ENCODE data around the gene HJV.

The HJV gene

DNA sequence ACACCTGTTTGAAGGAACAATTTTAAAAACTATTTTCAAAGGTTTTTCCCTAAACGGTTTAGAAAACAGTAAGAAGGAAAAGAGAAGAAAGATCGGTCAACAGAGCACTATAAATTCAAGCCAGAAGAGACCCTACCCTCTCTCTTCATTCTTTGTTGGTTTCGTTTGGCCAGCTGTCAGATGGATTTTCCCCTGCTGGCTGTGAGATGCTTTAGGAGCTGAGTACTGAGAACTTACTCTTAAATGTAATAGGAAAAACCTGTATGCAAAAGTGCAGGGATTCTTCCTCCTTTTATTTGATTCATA is 23.9 kb downstream of the HJV start:
- TF ChIP-seq FOXP2 (optimal IDR thresholded peaks at IDR 0.05; ENCODE audit: borderline replicate concordance, extremely low read depth, extremely low read length, insufficient read depth), result no peak
- no peak for TF ChIP-seq REST (IDR thresholded peaks at IDR 0.05; ENCODE audit: insufficient read depth in 1 of 2, low read depth in 2 of 2, low read length in 2 of 2)
- no peak for TF ChIP-seq TAF1 (IDR thresholded peaks at IDR 0.05; ENCODE audit: borderline replicate concordance, insufficient read depth, low read length)
- no peak for TF ChIP-seq POLR2AphosphoS5 (IDR thresholded peaks at IDR 0.05; ENCODE audit: low read depth, low read length)

DNA sequence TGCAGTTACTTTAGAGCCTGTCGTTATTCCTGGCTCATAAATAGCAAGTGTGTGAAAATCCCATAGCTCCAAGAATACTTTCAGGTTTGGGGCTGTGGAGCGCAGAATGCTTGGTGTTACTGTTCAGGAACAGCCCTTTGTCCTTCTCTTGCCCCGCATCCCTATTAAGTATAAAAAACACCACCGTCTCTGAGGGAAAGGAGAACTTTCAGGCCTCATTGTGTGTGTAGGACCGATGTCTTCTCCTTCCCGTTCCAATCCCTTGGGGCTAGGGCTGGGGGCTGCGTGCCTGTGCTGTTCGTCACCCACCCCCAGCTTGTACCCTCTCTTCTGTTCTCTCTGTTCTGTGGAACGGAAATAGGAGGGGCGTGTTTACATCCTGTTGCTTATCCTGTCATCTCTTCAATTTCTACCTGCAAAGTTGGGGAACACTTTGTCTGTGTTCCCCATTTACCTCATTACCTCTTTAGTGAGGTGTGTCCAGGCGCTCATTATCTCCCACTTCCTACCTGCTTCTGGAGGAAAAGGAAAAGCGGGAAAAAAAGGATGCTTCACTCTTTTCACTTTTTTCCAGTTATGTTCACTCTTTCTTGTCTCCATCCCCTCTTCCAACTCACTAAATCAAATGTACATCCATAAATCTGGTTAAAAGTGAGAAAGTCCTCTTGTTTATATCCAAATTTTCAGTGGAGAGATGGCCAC is 24.4 kb downstream of the HJV start:
- TF ChIP-seq TAF1 (IDR thresholded peaks at IDR 0.05; ENCODE audit: borderline replicate concordance, insufficient read depth, low read length) (no peak), FOXP2 (optimal IDR thresholded peaks at IDR 0.05; ENCODE audit: borderline replicate concordance, extremely low read depth, extremely low read length, insufficient read depth) (peak; percentile 65)

DNA sequence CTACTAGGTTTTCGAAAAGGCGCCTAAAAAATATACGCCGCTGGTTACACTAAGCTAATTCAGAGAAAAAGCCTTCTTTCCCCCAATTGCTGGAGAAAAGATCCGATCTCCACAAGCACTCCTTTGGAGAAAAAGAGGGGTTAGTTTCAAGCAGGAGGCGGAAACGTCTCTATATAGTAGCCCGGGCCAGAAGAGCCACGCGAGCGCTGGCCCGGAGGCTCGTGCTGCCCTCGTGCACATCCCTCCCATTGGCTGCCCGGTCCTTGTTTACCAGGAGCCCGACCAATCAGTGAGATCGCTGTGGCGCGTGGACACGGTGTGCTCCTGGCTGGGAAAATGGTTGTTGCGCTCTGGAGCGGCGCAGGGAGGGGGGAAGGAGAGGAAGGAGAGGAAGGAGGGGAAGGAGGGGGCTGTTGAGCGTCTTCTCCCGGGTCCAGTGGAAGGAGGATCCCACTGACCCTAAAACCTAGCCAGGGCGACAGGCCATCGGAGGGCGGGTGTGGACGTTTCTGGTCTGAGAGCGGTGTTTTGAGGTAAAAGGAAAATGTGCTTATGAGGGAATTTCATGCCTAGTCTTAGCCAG is 25.0 kb downstream of the HJV start, which contains the start of gene TXNIP:
Gene TXNIP (minus strand): TSS at position 147 of the 583 bp plus-strand sequence. CDS start 313 bp downstream, outside the sequence.
- peak; percentile 94 for TF ChIP-seq POLR2AphosphoS5 (IDR thresholded peaks at IDR 0.05; ENCODE audit: low read depth, low read length)
- peak; percentile 91; the same call in 1 of the 2 replicates for TF ChIP-seq SIN3A (IDR thresholded peaks at IDR 0.05; ENCODE audit: borderline replicate concordance, insufficient read depth, low read length)
- TF ChIP-seq TAF1 (IDR thresholded peaks at IDR 0.05; ENCODE audit: borderline replicate concordance, insufficient read depth, low read length), result peak; percentile 76; the same call in 1 of the 2 replicates
- TF ChIP-seq REST (IDR thresholded peaks at IDR 0.05; ENCODE audit: insufficient read depth in 1 of 2, low read depth in 2 of 2, low read length in 2 of 2), result no peak; a peak in 1 of 4 replicates
- peak; percentile 99 for TF ChIP-seq FOXP2 (optimal IDR thresholded peaks at IDR 0.05; ENCODE audit: borderline replicate concordance, extremely low read depth, extremely low read length, insufficient read depth)

- TF ChIP-seq TAF1 (IDR thresholded peaks at IDR 0.05; ENCODE audit: borderline replicate concordance, insufficient read depth, low read length), result no peak
- TF ChIP-seq REST (IDR thresholded peaks at IDR 0.05; ENCODE audit: insufficient read depth in 1 of 2, low read depth in 2 of 2, low read length in 2 of 2), result no peak
- TF ChIP-seq POLR2AphosphoS5 (IDR thresholded peaks at IDR 0.05; ENCODE audit: low read depth, low read length), result no peak
- TF ChIP-seq SIN3A (IDR thresholded peaks at IDR 0.05; ENCODE audit: borderline replicate concordance, insufficient read depth, low read length), result no peak
- TF ChIP-seq FOXP2 (optimal IDR thresholded peaks at IDR 0.05; ENCODE audit: borderline replicate concordance, extremely low read depth, extremely low read length, insufficient read depth), result no peak
Measured at GRCh38 chr1:145995964-145996432, 25.5 kb downstream of the HJV start.

GRCh38 chr1:145995148-145995881 is 26.2 kb downstream of the HJV start:
- TF ChIP-seq POLR2AphosphoS5 (IDR thresholded peaks at IDR 0.05; ENCODE audit: low read depth, low read length) (no peak), SIN3A (IDR thresholded peaks at IDR 0.05; ENCODE audit: borderline replicate concordance, insufficient read depth, low read length) (no peak), TAF1 (IDR thresholded peaks at IDR 0.05; ENCODE audit: borderline replicate concordance, insufficient read depth, low read length) (no peak), REST (IDR thresholded peaks at IDR 0.05; ENCODE audit: insufficient read depth in 1 of 2, low read depth in 2 of 2, low read length in 2 of 2) (no peak), FOXP2 (optimal IDR thresholded peaks at IDR 0.05; ENCODE audit: borderline replicate concordance, extremely low read depth, extremely low read length, insufficient read depth) (no peak)

All from PFSK-1 (cell line).